Liver (tissue), 9 donors: Measurements from ENCODE around the gene LRP5. TPM values are rescaled to one million over a fixed set of nuclear protein-coding genes. Genes with fewer than 3 reads are reported as not detected.

ENCODE experiments used
- DNase-seq: peaks from one replicate; pipeline ENCODE4 v3.0.0-alpha.2; 2017; ENCODE audit warnings: low spot score
- H3K27ac ChIP-seq, 2 donors: one replicate each; pipeline ENCODE4 v1.7.0; 2013; ENCODE audit warnings: inconsistent platforms in 2 of 2, low read length in 2 of 2, control low read depth in 1 of 2, low read depth in 1 of 2, mild to moderate bottlenecking in 1 of 2
- H3K27me3 ChIP-seq, 4 donors: one replicate each; pipeline versions ENCODE4 v1.6.1 to v1.7.0; 2013; ENCODE audit warnings: low read length in 3 of 4, inconsistent platforms in 1 of 4, mild to moderate bottlenecking in 1 of 4, moderate library complexity in 1 of 4; ENCODE audit not compliant: control insufficient read depth in 4 of 4, insufficient read depth in 4 of 4
- H3K36me3 ChIP-seq, 4 donors: one replicate each; pipeline versions ENCODE4 v1.6.1 to v1.7.0; 2013; ENCODE audit warnings: low read length in 3 of 4, mild to moderate bottlenecking in 3 of 4, low read depth in 1 of 4, moderate library complexity in 1 of 4; ENCODE audit not compliant: control insufficient read depth in 4 of 4, insufficient read depth in 3 of 4
- H3K4me1 ChIP-seq, 4 donors: one replicate each; pipeline versions ENCODE4 v1.6.1 to v1.7.0; 2013; ENCODE audit warnings: low read length in 3 of 4, mild to moderate bottlenecking in 3 of 4, moderate library complexity in 1 of 4; ENCODE audit not compliant: control insufficient read depth in 4 of 4, insufficient read depth in 4 of 4
- H3K4me3 ChIP-seq, 3 donors: one replicate each; pipeline versions ENCODE4 v1.6.1 to v1.7.0; 2013; ENCODE audit warnings: low read length in 3 of 3, control low read depth in 1 of 3, low read depth in 1 of 3, mild to moderate bottlenecking in 1 of 3
- H3K9ac ChIP-seq, 2 donors: one replicate each; pipeline ENCODE4 v1.7.0; 2013; ENCODE audit warnings: low read length in 2 of 2, mild to moderate bottlenecking in 2 of 2, moderate library complexity in 2 of 2, control low read depth in 1 of 2, low read depth in 1 of 2
- H3K9me3 ChIP-seq, 4 donors: one replicate each; pipeline versions ENCODE4 v1.6.1 to v1.7.0; 2013; ENCODE audit warnings: low read length in 3 of 4; ENCODE audit not compliant: control insufficient read depth in 4 of 4
- EGR1 ChIP-seq, 2 donors: IDR thresholded peaks; 2 replicates each; pipeline ENCODE4 v1.6.1; 2016 to 2018; ENCODE audit warnings: antibody characterized with exemption in 2 of 2, low read depth in 2 of 2
- FOXA1 ChIP-seq: IDR thresholded peaks from 2 replicates; pipeline ENCODE4 v1.6.1; 2016; ENCODE audit warnings: antibody characterized with exemption
- FOXA2 ChIP-seq: IDR thresholded peaks from 2 replicates; pipeline ENCODE4 v1.6.1; 2016; ENCODE audit warnings: antibody characterized with exemption
- GABPA ChIP-seq, 2 donors: IDR thresholded peaks in 1 of 2; conservative IDR thresholded peaks in 1 of 2; 2 replicates each; pipeline ENCODE4 v1.6.1; 2016; ENCODE audit warnings: antibody characterized with exemption in 2 of 2, mild to moderate bottlenecking in 1 of 2, moderate library complexity in 1 of 2
- HNF4A ChIP-seq, 2 donors: conservative IDR thresholded peaks; 2 replicates each; pipeline ENCODE4 v1.6.1; 2016; ENCODE audit warnings: antibody characterized with exemption in 2 of 2, mild to moderate bottlenecking in 2 of 2
- JUND ChIP-seq, 2 donors: IDR thresholded peaks; 2 replicates each; pipeline ENCODE4 v1.6.1; 2016; ENCODE audit warnings: antibody characterized with exemption in 2 of 2
- NR2F2 ChIP-seq: IDR thresholded peaks from 2 replicates; pipeline ENCODE4 v1.6.1; 2016; ENCODE audit warnings: antibody characterized with exemption
- RAD21 ChIP-seq, 2 donors: IDR thresholded peaks; 2 replicates each; pipeline ENCODE4 v1.6.1; 2016; ENCODE audit warnings: antibody characterized with exemption in 2 of 2, mild to moderate bottlenecking in 2 of 2
- RXRA ChIP-seq, 2 donors: IDR thresholded peaks; 2 replicates each; pipeline ENCODE4 v1.6.1; 2017 to 2018; ENCODE audit warnings: antibody characterized with exemption in 2 of 2, mild to moderate bottlenecking in 1 of 2
- SP1 ChIP-seq: IDR thresholded peaks from 2 replicates; pipeline ENCODE4 v1.6.1; 2018; ENCODE audit warnings: antibody characterized with exemption, mild to moderate bottlenecking
- TAF1 ChIP-seq: conservative IDR thresholded peaks from 2 replicates; pipeline ENCODE4 v1.6.1; 2016; ENCODE audit warnings: antibody characterized with exemption, mild to moderate bottlenecking
- WGBS: extraction: QIAGEN DNeasy Blood & Tissue Kit; methylation state at CpG from one replicate; pipeline ENCODE4 v1.1.7; 2013; 5-methylcytosine and 5-hydroxymethylcytosine counted together
- polyA plus RNA-seq, 2 donors: library from polyadenylated mRNA; stranded (reverse) in 1 of 2; unstranded in 1 of 2; fragments of 200-250 nt in 1 of 2; fragments of >200 nt in 1 of 2; fragmentation: Nextera tagmentation in 1 of 2; extraction: Ambion mirVana in 1 of 2; gene quantifications; one replicate each; pipeline versions ENCODE4 v1.2.1 to v1.2.3, GENCODE V29; 2013 to 2015
- total RNA-seq, 2 donors: library from RNA; depleted of rRNA; stranded (reverse); fragments of >200 nt; gene quantifications; one replicate each; pipeline ENCODE4 v1.2.3, GENCODE V29; 2014
- TF ChIP-seq, protein P1 (sequence below): IDR thresholded peaks from 2 replicates; pipeline ENCODE4 v1.6.1; 2016; ENCODE audit warnings: antibody characterized with exemption
- TF ChIP-seq, protein P2 (sequence below): IDR thresholded peaks from 2 replicates; pipeline ENCODE4 v1.6.1; 2016; ENCODE audit warnings: antibody characterized with exemption
- TF ChIP-seq, protein P3 (sequence below): IDR thresholded peaks from 2 replicates; pipeline ENCODE4 v1.6.1; 2016; ENCODE audit warnings: antibody characterized with exemption
- TF ChIP-seq, protein P4 (sequence below): fragments of 150-350 bp; IDR thresholded peaks from 2 replicates; pipeline ENCODE4 v1.5.1; 2017; ENCODE audit warnings: improper control_type of control experiment, low read depth, low read length; ENCODE audit not compliant: missing input control
- TF ChIP-seq, protein P5 (sequence below): IDR thresholded peaks from 2 replicates; pipeline ENCODE4 v1.6.1; 2016; ENCODE audit warnings: antibody characterized with exemption, mild to moderate bottlenecking
- donor health status: healthy.
- donor health status: healthy.
- donor health status: healthy.
- donor health status: healthy.
- donor health status: healthy.

The LRP5 gene
- total and polyA plus RNA-seq, 4 donors: 48.9 to 99.3 (median 71.3) TPM

- Histone ChIP-seq H3K27ac (peak overlapping the region; percentile 92 to 95), H3K9me3 (no peaks in the 10 kb centered on the region), H3K27me3 (no peaks in the 10 kb centered on the region), H3K4me3 (peak overlapping the region; percentile 45 to 87 (median 87)), H3K36me3 (no peaks in the 10 kb centered on the region), H3K9ac (peak overlapping the region; percentile 80 to 92), H3K4me1 (peaks cover 15 to 35% (median 25%) of the 10 kb centered on the region in 4 donors)
- TF ChIP-seq, protein P1, sequence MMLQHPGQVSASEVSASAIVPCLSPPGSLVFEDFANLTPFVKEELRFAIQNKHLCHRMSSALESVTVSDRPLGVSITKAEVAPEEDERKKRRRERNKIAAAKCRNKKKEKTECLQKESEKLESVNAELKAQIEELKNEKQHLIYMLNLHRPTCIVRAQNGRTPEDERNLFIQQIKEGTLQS: no peak
- no peak for TF ChIP-seq TAF1
- no peak for TF ChIP-seq GABPA (IDR thresholded peaks at IDR 0.05 in 1 of 2, conservative IDR thresholded peaks at IDR 0.05 in 1 of 2)
- TF ChIP-seq, protein P2, sequence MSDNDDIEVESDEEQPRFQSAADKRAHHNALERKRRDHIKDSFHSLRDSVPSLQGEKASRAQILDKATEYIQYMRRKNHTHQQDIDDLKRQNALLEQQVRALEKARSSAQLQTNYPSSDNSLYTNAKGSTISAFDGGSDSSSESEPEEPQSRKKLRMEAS: no peak
- TF ChIP-seq HNF4A (conservative IDR thresholded peaks at IDR 0.05): no peak
- TF ChIP-seq, protein P3, sequence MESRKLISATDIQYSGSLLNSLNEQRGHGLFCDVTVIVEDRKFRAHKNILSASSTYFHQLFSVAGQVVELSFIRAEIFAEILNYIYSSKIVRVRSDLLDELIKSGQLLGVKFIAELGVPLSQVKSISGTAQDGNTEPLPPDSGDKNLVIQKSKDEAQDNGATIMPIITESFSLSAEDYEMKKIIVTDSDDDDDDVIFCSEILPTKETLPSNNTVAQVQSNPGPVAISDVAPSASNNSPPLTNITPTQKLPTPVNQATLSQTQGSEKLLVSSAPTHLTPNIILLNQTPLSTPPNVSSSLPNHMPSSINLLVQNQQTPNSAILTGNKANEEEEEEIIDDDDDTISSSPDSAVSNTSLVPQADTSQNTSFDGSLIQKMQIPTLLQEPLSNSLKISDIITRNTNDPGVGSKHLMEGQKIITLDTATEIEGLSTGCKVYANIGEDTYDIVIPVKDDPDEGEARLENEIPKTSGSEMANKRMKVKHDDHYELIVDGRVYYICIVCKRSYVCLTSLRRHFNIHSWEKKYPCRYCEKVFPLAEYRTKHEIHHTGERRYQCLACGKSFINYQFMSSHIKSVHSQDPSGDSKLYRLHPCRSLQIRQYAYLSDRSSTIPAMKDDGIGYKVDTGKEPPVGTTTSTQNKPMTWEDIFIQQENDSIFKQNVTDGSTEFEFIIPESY: no peak
- no peak for TF ChIP-seq SP1
- no peak for TF ChIP-seq RAD21 (IDR thresholded peaks at IDR 0.05)
- no peak for TF ChIP-seq FOXA2
- no peak for TF ChIP-seq NR2F2
- TF ChIP-seq, protein P4, sequence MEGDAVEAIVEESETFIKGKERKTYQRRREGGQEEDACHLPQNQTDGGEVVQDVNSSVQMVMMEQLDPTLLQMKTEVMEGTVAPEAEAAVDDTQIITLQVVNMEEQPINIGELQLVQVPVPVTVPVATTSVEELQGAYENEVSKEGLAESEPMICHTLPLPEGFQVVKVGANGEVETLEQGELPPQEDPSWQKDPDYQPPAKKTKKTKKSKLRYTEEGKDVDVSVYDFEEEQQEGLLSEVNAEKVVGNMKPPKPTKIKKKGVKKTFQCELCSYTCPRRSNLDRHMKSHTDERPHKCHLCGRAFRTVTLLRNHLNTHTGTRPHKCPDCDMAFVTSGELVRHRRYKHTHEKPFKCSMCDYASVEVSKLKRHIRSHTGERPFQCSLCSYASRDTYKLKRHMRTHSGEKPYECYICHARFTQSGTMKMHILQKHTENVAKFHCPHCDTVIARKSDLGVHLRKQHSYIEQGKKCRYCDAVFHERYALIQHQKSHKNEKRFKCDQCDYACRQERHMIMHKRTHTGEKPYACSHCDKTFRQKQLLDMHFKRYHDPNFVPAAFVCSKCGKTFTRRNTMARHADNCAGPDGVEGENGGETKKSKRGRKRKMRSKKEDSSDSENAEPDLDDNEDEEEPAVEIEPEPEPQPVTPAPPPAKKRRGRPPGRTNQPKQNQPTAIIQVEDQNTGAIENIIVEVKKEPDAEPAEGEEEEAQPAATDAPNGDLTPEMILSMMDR: no peak
- no peak for TF ChIP-seq FOXA1
- TF ChIP-seq, protein P5, sequence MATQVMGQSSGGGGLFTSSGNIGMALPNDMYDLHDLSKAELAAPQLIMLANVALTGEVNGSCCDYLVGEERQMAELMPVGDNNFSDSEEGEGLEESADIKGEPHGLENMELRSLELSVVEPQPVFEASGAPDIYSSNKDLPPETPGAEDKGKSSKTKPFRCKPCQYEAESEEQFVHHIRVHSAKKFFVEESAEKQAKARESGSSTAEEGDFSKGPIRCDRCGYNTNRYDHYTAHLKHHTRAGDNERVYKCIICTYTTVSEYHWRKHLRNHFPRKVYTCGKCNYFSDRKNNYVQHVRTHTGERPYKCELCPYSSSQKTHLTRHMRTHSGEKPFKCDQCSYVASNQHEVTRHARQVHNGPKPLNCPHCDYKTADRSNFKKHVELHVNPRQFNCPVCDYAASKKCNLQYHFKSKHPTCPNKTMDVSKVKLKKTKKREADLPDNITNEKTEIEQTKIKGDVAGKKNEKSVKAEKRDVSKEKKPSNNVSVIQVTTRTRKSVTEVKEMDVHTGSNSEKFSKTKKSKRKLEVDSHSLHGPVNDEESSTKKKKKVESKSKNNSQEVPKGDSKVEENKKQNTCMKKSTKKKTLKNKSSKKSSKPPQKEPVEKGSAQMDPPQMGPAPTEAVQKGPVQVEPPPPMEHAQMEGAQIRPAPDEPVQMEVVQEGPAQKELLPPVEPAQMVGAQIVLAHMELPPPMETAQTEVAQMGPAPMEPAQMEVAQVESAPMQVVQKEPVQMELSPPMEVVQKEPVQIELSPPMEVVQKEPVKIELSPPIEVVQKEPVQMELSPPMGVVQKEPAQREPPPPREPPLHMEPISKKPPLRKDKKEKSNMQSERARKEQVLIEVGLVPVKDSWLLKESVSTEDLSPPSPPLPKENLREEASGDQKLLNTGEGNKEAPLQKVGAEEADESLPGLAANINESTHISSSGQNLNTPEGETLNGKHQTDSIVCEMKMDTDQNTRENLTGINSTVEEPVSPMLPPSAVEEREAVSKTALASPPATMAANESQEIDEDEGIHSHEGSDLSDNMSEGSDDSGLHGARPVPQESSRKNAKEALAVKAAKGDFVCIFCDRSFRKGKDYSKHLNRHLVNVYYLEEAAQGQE: no peak
- no peak for TF ChIP-seq RXRA (IDR thresholded peaks at IDR 0.05)
- no peak for TF ChIP-seq EGR1 (IDR thresholded peaks at IDR 0.05; ENCODE audit: low read depth in 2 of 2)
- TF ChIP-seq JUND (IDR thresholded peaks at IDR 0.05): no peak
- no peak for DNase-seq
- WGBS: under 1% methylated on average over 102 of the region's 102 CpGs
Observed at GRCh38 chr11:68312780-68313573, 586 bp downstream of the LRP5 start.
